ENCODE results near the gene LYPD5. TPM values are rescaled to one million over a fixed set of nuclear protein-coding genes. Genes with fewer than 3 reads are reported as not detected.

LYPD5 gene
- total RNA-seq, 1 donor, result 0.72 TPM

DNA sequence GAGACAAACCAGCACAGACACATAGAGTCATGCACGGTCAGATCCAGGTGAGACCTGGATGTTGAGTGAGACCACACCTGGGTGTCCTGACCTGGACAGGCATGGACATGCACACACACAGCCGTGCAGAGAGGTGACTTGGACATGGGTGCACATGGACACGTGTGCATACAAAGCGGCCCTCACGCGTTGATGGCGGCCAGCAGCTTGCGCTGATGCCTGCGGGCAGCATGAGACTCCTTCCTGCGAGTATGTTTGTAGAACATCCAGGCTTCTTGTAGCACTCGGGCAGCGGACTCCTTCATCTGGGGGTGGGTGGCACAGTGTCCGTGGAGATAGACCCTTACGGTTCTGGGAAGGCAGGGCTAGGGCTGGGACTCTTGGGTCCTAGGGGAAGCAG, 33.0 kb downstream of the LYPD5 start:
- DNase-seq (ENCODE audit: low read depth), result no peak
- H3K4me3 ChIP-seq (ENCODE audit: low read depth, low read length), result no peak overlapping the region
- TF ChIP-seq, protein P1, sequence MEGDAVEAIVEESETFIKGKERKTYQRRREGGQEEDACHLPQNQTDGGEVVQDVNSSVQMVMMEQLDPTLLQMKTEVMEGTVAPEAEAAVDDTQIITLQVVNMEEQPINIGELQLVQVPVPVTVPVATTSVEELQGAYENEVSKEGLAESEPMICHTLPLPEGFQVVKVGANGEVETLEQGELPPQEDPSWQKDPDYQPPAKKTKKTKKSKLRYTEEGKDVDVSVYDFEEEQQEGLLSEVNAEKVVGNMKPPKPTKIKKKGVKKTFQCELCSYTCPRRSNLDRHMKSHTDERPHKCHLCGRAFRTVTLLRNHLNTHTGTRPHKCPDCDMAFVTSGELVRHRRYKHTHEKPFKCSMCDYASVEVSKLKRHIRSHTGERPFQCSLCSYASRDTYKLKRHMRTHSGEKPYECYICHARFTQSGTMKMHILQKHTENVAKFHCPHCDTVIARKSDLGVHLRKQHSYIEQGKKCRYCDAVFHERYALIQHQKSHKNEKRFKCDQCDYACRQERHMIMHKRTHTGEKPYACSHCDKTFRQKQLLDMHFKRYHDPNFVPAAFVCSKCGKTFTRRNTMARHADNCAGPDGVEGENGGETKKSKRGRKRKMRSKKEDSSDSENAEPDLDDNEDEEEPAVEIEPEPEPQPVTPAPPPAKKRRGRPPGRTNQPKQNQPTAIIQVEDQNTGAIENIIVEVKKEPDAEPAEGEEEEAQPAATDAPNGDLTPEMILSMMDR (IDR thresholded peaks at IDR 0.05; ENCODE audit: insufficient read depth, low read length), result no peak

DNA sequence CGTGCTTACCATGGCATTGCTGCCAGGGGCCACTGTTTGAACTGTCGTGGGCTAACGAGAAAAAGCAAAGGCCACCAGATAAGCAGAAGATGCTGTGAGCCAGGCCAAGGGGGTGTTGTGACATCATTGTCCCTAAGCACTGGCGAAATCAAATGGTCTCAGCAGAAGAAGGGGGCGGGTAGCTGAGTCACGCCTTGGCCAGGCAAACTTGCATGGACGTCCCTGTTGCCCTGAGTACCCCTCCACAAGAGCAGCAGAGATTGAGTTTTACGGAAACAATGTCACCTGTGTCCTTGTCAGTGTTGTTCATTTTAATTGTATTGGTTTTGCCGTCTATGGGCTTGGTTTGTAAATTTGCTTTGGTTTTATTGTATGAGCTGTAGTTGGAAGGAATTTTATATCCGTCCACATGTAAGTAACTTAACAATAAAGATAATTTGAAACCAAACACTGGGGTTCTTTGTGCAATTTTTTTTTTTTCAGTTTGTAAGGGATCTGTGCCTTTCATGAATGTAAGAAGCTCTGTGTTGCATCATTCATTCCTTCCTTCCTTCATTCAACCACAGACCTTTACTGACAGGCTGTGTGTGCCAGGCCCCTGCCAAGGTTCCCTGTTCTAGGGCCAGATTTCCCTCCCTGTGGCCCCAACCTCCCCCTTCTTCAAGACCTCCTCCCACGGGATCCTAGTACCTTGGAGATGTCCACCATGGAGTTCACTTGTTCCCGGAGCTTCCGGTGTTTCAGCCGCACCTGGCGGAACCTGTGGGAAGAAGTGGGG, 33.8 kb downstream of the LYPD5 start:
- TF ChIP-seq, protein P1 (IDR thresholded peaks at IDR 0.05; ENCODE audit: insufficient read depth, low read length), result no peak
- peak; percentile 28 for DNase-seq (ENCODE audit: low read depth)

DNA sequence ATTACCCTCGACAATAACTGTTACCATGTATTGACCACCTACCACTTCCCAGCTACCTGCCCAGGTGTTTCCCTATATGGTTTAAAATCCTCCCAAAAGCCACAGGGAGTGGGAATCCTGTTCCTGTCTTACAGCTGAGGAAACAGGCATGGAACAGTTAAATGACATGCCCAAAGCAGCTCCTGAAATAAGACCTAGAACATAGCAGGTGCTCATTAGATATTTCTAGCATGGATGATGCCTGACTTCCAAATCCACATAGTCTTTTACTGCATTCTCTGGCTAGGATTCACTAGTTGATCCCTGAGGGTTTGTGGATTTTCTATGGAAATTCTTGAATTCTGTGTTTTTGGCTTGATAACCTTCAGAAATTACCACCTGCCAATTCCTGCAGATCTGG, 34.4 kb downstream of the LYPD5 start:
- peak; percentile 34 for DNase-seq (ENCODE audit: low read depth)
- TF ChIP-seq, protein P1 (IDR thresholded peaks at IDR 0.05; ENCODE audit: insufficient read depth, low read length), result no peak
- no peak overlapping the region for H3K4me3 ChIP-seq (ENCODE audit: low read depth, low read length)

More for the DNA sequence above, 33.8 kb downstream of the LYPD5 start:
- H3K4me3 ChIP-seq (ENCODE audit: low read depth, low read length), result no peak overlapping the region

DNA sequence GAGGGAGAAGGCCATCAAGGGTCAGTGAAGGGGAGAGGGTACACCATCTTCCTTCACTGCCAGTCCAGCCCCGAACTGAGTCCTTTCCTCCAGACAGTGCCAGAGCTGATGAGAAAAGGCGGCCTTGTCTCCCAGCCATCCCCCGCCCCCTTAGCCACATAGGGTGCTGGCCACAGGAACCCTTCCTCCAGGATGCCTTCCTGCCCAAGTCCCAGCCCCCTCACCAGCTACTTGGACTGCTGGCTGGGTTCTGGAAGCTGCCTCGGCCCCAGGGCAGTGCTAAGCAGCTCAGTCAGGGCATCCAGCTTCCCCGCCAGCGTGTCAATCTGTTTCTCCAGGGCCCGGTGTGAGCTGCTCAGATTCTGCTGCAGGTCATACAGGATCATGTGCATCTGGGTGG, 34.9 kb downstream of the LYPD5 start:
- TF ChIP-seq, protein P1 (IDR thresholded peaks at IDR 0.05; ENCODE audit: insufficient read depth, low read length), result no peak
- H3K4me3 ChIP-seq (ENCODE audit: low read depth, low read length), result no peak overlapping the region
- DNase-seq (ENCODE audit: low read depth), result no peak

DNA sequence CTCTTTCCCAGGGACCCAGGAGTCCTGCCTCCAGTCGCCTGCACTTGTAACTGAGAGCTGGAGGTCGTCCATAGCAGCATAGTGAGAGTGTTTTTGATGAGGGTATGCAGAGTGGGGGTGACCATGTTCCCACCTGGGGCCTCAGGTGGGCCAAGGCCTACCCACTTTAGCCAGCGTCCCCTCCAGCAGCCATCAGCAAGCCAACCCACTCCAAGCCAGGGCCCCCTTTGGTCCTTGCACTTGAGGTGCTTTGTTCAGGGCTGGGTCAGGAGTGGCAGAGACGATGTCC, 35.5 kb downstream of the LYPD5 start:
- DNase-seq (ENCODE audit: low read depth), result no peak
- H3K4me3 ChIP-seq (ENCODE audit: low read depth, low read length), result no peak overlapping the region
- TF ChIP-seq, protein P1 (IDR thresholded peaks at IDR 0.05; ENCODE audit: insufficient read depth, low read length), result no peak

DNA sequence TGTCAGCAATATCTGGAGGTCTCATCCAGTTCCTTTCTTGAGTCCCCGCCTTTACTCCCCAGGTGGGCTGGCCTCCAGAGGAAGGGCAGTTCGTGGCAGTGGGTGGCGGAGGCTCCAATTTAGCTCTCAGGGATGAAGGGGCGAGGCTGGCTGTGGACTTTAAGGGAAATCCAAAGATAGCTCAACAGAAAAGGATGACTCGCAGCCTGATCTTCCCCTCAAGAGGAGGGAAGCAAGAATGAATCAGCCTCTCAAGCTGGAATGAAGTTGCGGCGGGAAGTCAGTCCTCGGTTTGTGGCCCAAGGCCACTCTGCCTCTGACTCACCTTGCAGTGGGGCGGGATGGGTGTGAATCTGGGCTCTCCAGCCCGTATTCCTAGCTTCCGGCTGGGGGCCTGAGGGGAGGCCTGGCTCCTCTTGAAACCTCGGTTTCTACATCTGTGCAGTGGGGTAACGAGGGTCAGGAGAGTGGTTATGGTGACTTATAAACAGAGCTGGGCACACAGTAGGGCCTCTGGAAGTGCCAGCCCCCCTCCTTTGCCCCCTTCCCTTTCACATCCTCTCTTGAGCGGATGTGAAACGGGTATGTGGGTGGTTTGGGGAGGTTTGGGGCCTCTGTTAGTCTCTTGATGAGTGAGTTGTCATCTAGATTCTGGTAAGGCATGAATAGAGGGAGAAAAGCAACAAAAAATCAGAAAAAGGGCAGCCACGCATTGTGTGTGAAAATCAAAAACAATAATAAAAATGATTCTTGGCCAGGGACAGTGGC, 37.0 kb downstream of the LYPD5 start:
- TF ChIP-seq, protein P1 (IDR thresholded peaks at IDR 0.05; ENCODE audit: insufficient read depth, low read length), result no peak
- H3K4me3 ChIP-seq (ENCODE audit: low read depth, low read length), result no peak overlapping the region
- DNase-seq (ENCODE audit: low read depth), result peak; percentile 95
